GM19328 (cell line): ENCODE data around the gene OGFOD1.
A peak's percentile ranks its signal among the peaks of the same experiment; 100 is the strongest.

ENCODE experiments used
- ATAC-seq: cut with Tn5 transposase; IDR thresholded peaks from one replicate; pipeline ENCODE4 v1.9.1; 2021; ENCODE audit warnings: mild to moderate bottlenecking, moderate library complexity; ENCODE audit not compliant: unreplicated experiment

Gene OGFOD1

DNA sequence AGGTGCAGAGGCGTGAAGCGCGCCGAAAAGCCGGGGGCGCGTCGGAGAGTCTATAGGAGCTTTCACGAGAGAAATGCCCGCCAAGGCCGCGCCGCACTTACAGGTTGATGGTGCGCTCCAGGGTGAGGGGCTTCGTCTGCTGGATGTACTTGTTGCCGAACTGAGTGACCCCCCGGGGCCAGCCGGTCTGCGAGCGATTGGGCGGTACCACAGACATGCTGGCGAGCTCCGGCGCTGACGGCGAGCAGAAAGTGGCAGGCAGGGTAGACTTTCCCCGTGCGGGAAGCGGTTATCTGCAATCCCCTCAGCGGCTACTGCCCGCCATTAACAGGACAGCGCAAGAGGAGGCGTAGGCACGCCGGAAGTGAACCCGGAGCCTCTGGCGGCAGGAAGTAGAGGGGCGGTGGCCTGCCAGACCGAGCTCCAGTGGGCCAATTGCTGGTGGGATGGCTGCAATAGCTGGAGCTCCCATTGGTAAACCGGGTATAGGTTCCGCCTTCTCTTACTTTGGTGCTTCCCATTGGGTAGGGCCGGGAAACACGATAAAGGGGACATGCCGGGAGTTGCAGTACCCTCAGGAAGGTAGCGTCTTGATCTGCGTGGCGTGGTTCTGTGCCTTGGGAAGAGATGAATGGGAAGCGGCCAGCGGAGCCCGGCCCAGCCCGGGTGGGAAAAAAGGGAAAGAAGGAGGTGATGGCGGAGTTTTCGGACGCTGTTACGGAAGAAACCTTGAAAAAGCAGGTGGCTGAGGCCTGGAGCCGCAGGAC is at the start of gene OGFOD1, which contains the start of gene NUDT21:
TSS of gene OGFOD1 (plus strand) at position 569 of the 767 bp plus-strand sequence. CDS start at position 628, 59 bp downstream.
TSS of gene NUDT21 (minus strand) at position 347 of the 767 bp plus-strand sequence. CDS start at position 217, 130 bp downstream.
- ATAC-seq: peak; percentile 97

DNA sequence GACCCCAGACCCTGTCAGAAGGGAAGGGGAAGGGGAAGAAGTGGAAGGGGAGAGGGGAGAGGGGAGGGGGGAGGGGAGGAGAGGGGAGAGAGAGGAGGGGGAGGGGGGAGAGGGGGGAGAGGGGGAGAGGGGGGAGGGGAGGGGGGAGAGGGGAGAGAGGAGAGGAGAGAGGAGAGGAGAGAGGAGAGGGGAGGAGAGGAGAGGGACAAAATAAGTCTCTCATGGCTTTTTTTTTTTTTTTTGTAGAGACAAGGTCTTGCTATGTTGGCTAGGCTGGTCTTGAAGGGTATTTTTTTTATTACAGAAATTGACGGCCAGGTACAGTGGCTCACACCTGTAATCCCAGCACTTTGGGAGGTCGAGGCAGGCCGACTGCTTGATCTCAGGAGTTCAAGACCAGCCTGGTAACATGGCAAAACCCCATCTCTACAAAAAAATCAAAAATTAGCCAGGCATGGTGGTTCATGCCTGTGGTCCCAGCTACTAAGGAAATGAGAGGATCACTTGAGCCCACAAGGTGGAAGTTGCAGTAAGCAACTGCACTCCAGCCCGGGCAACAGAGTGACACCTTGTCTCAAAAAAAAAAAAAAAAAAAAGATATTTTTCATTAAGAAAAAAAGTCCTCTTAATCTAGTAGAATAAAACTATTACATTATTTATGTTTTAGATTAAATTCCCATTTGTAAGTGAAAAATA is 45.2 kb upstream of the OGFOD1 start:
- no peak for ATAC-seq

DNA sequence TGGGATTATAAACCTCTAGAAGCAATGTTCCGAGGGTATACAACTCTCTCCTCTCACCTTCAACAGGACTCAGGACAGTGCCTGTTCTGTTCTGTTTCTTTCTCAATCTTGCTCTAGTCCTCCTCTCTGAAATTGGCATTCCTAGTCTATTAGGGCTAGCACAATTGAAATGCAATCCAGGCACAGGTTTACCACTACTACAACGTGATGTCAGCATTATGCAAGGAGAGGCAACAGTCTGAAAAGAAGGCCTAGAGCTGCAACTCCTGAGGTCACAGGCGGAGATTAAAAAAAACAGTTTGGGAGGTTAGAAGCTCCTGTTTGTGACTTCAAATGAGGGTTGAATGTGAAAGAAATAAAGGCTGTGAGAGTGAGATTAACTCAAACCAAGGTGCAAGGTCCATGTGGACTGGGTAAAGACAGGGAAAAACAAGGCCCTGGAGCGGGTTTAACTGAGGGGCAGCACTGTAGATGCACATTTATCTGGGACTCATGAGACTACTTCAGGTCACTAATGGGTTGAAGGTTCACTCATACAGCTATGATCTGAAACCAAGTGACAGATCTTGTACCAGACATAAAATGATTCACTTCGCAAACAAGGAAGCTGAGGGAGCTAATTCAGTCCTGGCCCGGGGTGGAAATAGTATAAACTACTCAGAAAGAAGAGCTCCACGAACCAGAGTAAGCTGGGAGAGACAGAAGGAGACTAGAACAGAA is 42.8 kb upstream of the OGFOD1 start:
- no peak for ATAC-seq

- no peak for ATAC-seq
Measured at GRCh38 chr16:56409195-56409594, 42.2 kb upstream of the OGFOD1 start.

GRCh38 chr16:56411123-56411522 is 40.2 kb upstream of the OGFOD1 start:
- ATAC-seq: no peak

DNA sequence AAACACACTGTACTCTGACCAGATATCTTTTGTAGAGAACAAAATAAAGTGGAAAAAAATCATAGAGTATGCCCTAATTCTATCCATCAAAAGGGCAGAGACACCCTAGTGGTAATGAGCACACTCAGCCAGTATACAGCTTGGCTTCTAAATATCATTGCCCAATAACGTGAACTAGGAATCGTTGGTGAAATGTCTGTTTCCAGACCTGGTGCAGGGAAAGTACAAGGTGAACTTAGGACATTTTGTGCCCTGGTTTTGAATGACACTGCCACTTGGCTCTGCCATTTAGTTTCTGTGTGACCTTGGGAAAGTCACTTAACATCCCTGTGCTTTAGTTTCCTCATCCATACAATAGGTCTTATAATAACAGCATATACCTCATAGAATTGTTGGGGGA is 39.7 kb upstream of the OGFOD1 start:
- ATAC-seq: no peak

GRCh38 chr16:56413381-56413780 is 38.0 kb upstream of the OGFOD1 start:
- no peak for ATAC-seq

- no peak for ATAC-seq
Measured at GRCh38 chr16:56414366-56414765, 37.0 kb upstream of the OGFOD1 start.

DNA sequence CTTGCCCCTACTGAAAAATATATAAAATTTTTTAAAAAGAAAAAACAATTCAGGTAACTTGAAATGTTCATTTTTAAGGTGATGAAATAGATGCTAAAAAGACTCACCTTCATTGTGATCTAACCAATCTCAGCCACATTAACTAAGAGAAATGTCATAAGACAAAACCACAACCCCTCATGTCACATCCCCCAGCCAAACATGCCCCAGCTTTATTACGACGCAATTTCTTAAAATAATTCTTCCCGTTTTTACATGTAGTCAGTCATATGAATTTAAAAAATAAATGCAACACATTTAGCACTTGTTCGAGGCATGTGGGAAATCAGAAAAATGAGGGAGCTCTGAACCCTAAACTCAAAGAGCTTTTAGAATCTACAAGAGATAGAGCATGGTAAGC is 35.5 kb upstream of the OGFOD1 start:
- no peak for ATAC-seq

- ATAC-seq: no peak
Measured at GRCh38 chr16:56417138-56417537, 34.2 kb upstream of the OGFOD1 start.

- ATAC-seq: no peak
Measured at GRCh38 chr16:56419740-56420548, 31.4 kb upstream of the OGFOD1 start.

GRCh38 chr16:56420613-56421012 is 30.7 kb upstream of the OGFOD1 start:
- ATAC-seq: no peak

DNA sequence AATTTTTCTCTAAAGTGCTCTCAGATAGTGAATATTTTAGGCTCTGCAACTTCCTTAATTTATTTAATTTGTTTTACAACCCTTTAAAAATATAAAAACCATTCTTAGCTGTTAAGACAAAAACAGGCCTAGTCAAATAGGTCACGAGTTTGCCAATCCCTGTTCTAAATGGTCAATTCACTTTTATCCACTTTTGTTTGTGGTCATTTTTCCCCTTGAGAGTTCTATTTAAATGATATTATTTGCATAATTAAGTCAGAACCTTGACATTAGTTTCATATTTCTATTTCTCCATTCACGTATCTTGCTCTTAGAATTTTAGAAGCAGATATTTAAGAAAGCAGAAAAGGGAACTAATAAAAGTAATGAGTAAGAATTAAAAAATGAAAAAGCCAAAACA is 30.0 kb upstream of the OGFOD1 start:
- no peak for ATAC-seq

DNA sequence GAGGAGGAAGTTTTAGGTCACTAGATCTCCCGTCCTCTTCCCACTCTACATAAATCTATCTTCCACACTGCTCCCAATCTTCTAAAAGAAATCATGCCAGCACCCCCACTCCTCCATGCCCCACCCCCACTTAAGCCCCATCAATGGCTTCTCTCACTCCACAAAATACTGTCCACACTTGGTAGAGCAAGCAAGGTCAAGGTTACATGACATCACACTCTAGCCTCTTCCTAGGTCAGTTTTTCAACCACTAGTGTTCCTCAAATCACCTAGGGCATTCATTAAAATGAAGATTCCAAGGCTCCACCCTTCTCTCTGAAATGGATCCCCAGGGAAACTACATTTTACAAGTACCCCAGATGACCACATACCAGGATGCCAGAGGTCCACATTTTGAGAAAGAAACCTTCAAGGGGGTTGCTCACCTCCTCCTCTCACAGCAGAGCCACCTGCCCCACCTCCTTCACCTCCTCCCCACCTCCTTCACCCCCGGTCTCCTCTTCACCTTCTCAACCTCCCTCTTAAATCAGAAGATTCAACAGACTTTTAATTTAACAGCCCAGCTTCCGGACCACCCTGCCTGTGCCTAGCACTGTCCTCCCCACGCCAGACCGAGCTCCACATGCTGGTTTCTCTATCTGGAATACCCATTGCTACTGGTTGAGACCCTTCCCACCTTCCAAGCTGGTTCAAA is 29.2 kb upstream of the OGFOD1 start:
- no peak for ATAC-seq

DNA sequence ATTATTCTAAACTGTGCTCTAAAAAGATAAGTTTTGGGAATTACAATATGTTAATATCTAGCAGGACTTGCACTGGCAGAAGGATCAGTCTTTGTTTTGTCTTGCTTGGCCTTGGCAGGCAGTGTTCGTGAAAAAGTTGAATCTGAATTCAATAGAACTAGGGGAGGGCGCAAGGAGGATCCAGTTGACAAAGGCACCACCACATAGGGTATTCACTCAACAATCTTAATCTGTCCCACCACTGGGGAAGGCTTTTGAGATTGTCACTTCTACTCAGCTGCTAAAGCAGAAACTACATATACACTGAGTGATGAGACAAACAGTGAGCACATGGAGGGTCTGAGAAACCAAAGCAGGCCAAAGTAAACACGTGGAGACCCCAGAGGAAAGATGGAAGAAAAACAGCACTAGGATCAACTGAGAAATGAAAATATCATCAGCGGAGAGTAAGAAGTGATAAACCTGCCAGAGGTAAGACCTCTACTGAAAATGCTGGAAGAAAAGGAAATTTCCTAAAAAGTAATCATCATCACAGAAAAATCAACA is 28.4 kb upstream of the OGFOD1 start:
- ATAC-seq: no peak

DNA sequence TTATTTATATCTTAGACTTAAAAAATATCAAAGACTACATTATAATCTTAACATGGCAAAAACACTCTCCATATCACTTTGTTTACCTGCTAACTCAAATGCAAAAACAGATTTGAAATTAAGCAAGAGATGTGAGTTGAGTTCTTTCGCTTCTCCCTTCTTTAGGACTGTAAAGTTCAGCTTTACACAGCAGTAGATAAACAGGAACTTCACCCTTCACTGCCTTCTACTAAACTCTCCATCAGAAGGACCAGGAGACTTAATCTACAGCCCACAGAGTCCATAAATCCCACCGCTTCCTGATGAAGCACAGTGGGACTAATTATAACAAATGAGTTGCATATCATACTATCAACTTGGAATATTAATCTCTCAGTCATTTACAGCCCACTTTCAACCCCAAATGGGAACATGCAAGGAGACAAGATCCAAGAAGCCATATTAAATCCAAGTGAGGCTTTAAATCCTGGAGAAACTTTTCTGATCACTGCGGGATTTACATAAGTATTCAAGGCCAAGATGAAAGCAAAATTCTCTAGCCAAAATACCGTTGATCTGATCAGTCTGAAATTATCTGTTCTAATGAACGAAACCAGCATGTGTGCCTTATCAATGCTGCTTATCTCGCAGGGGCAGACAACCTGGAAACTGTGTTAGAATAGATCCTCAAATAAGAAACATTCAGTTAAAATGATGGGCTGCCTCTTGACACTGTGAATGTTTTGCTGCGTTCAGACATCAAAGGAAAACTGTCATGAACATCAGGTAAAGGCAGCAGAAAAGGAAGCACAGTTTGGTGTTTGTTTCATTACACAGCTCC is 27.6 kb upstream of the OGFOD1 start:
- ATAC-seq: no peak

DNA sequence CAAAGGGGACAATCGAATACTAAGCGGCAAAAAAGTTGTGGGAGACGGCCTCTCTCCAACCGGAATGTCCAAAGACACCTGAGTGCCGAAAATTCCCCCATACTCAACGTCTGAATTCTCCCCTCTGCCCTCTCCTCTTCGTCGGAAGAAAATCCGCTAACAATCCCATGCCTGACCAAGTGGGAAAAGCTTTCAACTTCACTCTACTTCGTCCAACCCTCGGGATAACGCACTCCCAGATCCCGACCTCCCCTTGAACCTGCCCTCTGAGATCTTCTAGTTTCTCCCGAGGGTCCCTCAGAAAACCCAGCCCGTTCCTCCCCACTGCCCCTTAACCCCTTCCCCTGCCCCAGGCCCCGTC is 27.0 kb upstream of the OGFOD1 start:
- ATAC-seq: no peak

- peak; percentile 38 for ATAC-seq
Measured at GRCh38 chr16:56424791-56425438, 26.4 kb upstream of the OGFOD1 start.

DNA sequence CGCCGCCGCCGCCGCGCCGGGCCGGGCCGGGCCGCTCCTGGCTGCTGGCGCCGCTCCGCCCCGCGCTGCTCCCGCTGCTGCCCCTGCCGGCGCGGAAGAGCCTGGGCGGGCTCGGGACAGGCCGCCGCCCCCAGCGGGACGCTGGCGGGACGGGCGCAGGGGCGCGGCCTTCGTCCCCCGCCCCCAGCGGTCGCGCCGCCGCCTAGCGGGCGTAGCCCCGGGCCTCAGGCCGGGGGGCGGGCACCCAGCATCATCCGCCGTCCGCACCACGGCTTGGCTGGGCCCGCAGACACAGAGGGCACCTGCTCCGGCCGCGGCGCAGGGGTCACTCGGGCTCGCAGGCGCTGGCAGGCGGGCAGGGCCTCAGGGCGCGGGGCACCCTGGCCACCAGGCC is 25.9 kb upstream of the OGFOD1 start, which contains the start of gene AMFR:
TSS of gene AMFR (minus strand) at position 107 of the 394 bp plus-strand sequence. CDS start 218 bp downstream, outside the sequence.
- ATAC-seq: peak; percentile 69
